ENCODE results near the gene FILIP1L. TPM values are rescaled to one million over a fixed set of nuclear protein-coding genes. Genes with fewer than 3 reads are reported as not detected.

The FILIP1L gene
- total RNA-seq, 4 donors from 2014 or later = 4.4 to 17.7 (median 13.2) TPM

GRCh38 chr3:99836681-99837080, 277.6 kb downstream of the FILIP1L start:
- no peak overlapping the region for H3K4me3 ChIP-seq (replicated peaks in 1 of 3)
- peaks cover 4 to 12% of the 10 kb centered on the region in 2 donors for H3K4me1 ChIP-seq
- TF ChIP-seq CTCF (IDR thresholded peaks at IDR 0.05) (no peak), POLR2A (IDR thresholded peaks at IDR 0.05) (no peak)
- no peak overlapping the region for H3K27ac ChIP-seq
- no peaks in the 10 kb centered on the region for H3K9me3 ChIP-seq
- H3K27me3 ChIP-seq = no peaks in the 10 kb centered on the region
- intact Hi-C loops (cut with DNase I) = loop anchor here (10.0 kb wide), 1 partner anchor 418 kb away; no protein-coding TSS in a partner anchor
- WGBS, 2 donors = 77 to 94% methylated on average over 3 of the region's 3 CpGs
- no peaks in the 10 kb centered on the region for H3K36me3 ChIP-seq
- DNase-seq = no peak

GRCh38 chr3:99834211-99834957, 279.9 kb downstream of the FILIP1L start:
- no peak overlapping the region for H3K4me3 ChIP-seq (replicated peaks in 1 of 3)
- no peaks in the 10 kb centered on the region for H3K36me3 ChIP-seq
- no peaks in the 10 kb centered on the region for H3K27me3 ChIP-seq
- no peaks in the 10 kb centered on the region for H3K9me3 ChIP-seq
- intact Hi-C loops (cut with DNase I) = loop anchor here (10.0 kb wide), 1 partner anchor 420 kb away; no protein-coding TSS in a partner anchor
- H3K4me1 ChIP-seq = peaks cover 4 to 12% of the 10 kb centered on the region in 2 donors
- H3K27ac ChIP-seq = no peak overlapping the region
- TF ChIP-seq CTCF (IDR thresholded peaks at IDR 0.05) = no peak
- no peak for TF ChIP-seq POLR2A (IDR thresholded peaks at IDR 0.05)
- WGBS, 2 donors = 91 to 94% methylated on average over 2 of the region's 2 CpGs
- DNase-seq = no peak

GRCh38 chr3:99833617-99834205, 280.6 kb downstream of the FILIP1L start:
- WGBS, 2 donors = 57 to 63% methylated on average over 4 of the region's 4 CpGs
- intact Hi-C loops (cut with DNase I) = loop anchor here (10.0 kb wide), 1 partner anchor 421 kb away; no protein-coding TSS in a partner anchor
- DNase-seq = no peak
- TF ChIP-seq CTCF (IDR thresholded peaks at IDR 0.05) = no peak
- TF ChIP-seq POLR2A (IDR thresholded peaks at IDR 0.05) = no peak
- Histone ChIP-seq H3K9me3 (no peaks in the 10 kb centered on the region), H3K36me3 (no peaks in the 10 kb centered on the region), H3K27me3 (no peaks in the 10 kb centered on the region), H3K27ac (no peak overlapping the region), H3K4me3 (replicated peaks in 1 of 3) (no peak overlapping the region), H3K4me1 (peaks cover 4 to 12% of the 10 kb centered on the region in 2 donors)

- Histone ChIP-seq H3K9me3 (no peaks in the 10 kb centered on the region), H3K27me3 (no peaks in the 10 kb centered on the region), H3K4me3 (replicated peaks in 1 of 3) (no peak overlapping the region), H3K27ac (no peak overlapping the region), H3K36me3 (no peaks in the 10 kb centered on the region), H3K4me1 (peaks cover 4 to 12% of the 10 kb centered on the region in 2 donors)
- TF ChIP-seq CTCF (IDR thresholded peaks at IDR 0.05) = no peak
- no peak for TF ChIP-seq POLR2A (IDR thresholded peaks at IDR 0.05)
- 91% methylated on average over 3 of the region's 3 CpGs for WGBS, 2 donors
- intact Hi-C loops (cut with DNase I) = loop anchor here (10.0 kb wide), 1 partner anchor 425 kb away; no protein-coding TSS in a partner anchor
- DNase-seq = no peak
Observed at GRCh38 chr3:99829844-99830243, 284.5 kb downstream of the FILIP1L start.

Measured in thyroid gland (tissue), 4 donors.